Measurements from ENCODE around the gene CACNA1C.
"Not testable (repeated sequence)": the region's sequence is repeated elsewhere in the genome, so short reads cannot be mapped to it uniquely, and the experiment has no call there.

Gene CACNA1C

GRCh38 chr12:2125651-2126522, 73.1 kb downstream of the CACNA1C start:
- H3K4me3 ChIP-seq (ENCODE audit: low read depth, low read length), result no peak overlapping the region
- DNase-seq, result no peak
- no peak for TF ChIP-seq CTCF (IDR thresholded peaks at IDR 0.05; ENCODE audit: low read depth, low read length, missing control alignments)
- in situ Hi-C loops (cut with HindIII; ENCODE audit: low pct_ligation_motif_present, low sequenced_read_pairs), result no loop called here
- H3K27me3 ChIP-seq (replicated peaks), result no peaks in the 10 kb centered on the region
- H3K27ac ChIP-seq, result no peak overlapping the region
- no peaks in the 10 kb centered on the region for H3K36me3 ChIP-seq (replicated peaks)

- no peak overlapping the region for H3K4me3 ChIP-seq (ENCODE audit: low read depth, low read length)
- TF ChIP-seq CTCF (IDR thresholded peaks at IDR 0.05; ENCODE audit: low read depth, low read length, missing control alignments), result no peak
- H3K27ac ChIP-seq, result no peak overlapping the region
- in situ Hi-C loops (cut with HindIII; ENCODE audit: low pct_ligation_motif_present, low sequenced_read_pairs), result no loop called here
- no peak for DNase-seq
- no peaks in the 10 kb centered on the region for H3K27me3 ChIP-seq (replicated peaks)
- no peaks in the 10 kb centered on the region for H3K36me3 ChIP-seq (replicated peaks)
Measured at GRCh38 chr12:2126676-2127406, 74.1 kb downstream of the CACNA1C start.

GRCh38 chr12:2129076-2129475, 76.3 kb downstream of the CACNA1C start:
- in situ Hi-C loops (cut with HindIII; ENCODE audit: low pct_ligation_motif_present, low sequenced_read_pairs), result no loop called here
- no peaks in the 10 kb centered on the region for H3K36me3 ChIP-seq (replicated peaks)
- H3K27ac ChIP-seq, result no peak overlapping the region
- no peak overlapping the region for H3K4me3 ChIP-seq (ENCODE audit: low read depth, low read length)
- no peak for DNase-seq
- no peak for TF ChIP-seq CTCF (IDR thresholded peaks at IDR 0.05; ENCODE audit: low read depth, low read length, missing control alignments)
- H3K27me3 ChIP-seq (replicated peaks), result no peaks in the 10 kb centered on the region

- H3K4me3 ChIP-seq (ENCODE audit: low read depth, low read length); H3K27ac ChIP-seq; DNase-seq; in situ Hi-C loops (cut with HindIII; ENCODE audit: low pct_ligation_motif_present, low sequenced_read_pairs); H3K27me3 ChIP-seq (replicated peaks); H3K36me3 ChIP-seq (replicated peaks): not testable (repeated sequence)
Measured at GRCh38 chr12:2135661-2136418, 83.1 kb downstream of the CACNA1C start.

GRCh38 chr12:2136901-2137300, 84.1 kb downstream of the CACNA1C start:
- H3K4me3 ChIP-seq (ENCODE audit: low read depth, low read length), result no peak overlapping the region
- no peak for DNase-seq
- no peak for TF ChIP-seq CTCF (IDR thresholded peaks at IDR 0.05; ENCODE audit: low read depth, low read length, missing control alignments)

GRCh38 chr12:2137711-2138110, 84.9 kb downstream of the CACNA1C start:
- TF ChIP-seq CTCF (IDR thresholded peaks at IDR 0.05; ENCODE audit: low read depth, low read length, missing control alignments), result no peak
- in situ Hi-C loops (cut with HindIII; ENCODE audit: low pct_ligation_motif_present, low sequenced_read_pairs), result no loop called here

More at GRCh38 chr12:2136901-2137300, 84.1 kb downstream of the CACNA1C start:
- no peak overlapping the region for H3K27ac ChIP-seq
- in situ Hi-C loops (cut with HindIII; ENCODE audit: low pct_ligation_motif_present, low sequenced_read_pairs), result no loop called here
- H3K27me3 ChIP-seq (replicated peaks), result no peaks in the 10 kb centered on the region
- no peaks in the 10 kb centered on the region for H3K36me3 ChIP-seq (replicated peaks)

More at GRCh38 chr12:2137711-2138110, 84.9 kb downstream of the CACNA1C start:
- no peak overlapping the region for H3K27ac ChIP-seq
- DNase-seq, result no peak
- H3K36me3 ChIP-seq (replicated peaks), result no peaks in the 10 kb centered on the region
- H3K4me3 ChIP-seq (ENCODE audit: low read depth, low read length), result no peak overlapping the region
- no peaks in the 10 kb centered on the region for H3K27me3 ChIP-seq (replicated peaks)

All from brain microvascular endothelial cell (primary cell).